Coronary artery (tissue), 2 donors: Measurements from ENCODE around the gene ZFHX3.

Experiments
- DNase-seq: peaks from one replicate; pipeline ENCODE4 v3.0.0-alpha.2; 2017; ENCODE audit warnings: low spot score
- H3K27ac ChIP-seq, 2 donors: fragments of 200-600 bp; sonication (generic); one replicate each; pipeline ENCODE4 v1.5.1; 2016 to 2019
- H3K4me3 ChIP-seq: fragments of 200-600 bp; sonication (generic); 2 replicates; pipeline ENCODE4 v1.5.1; 2016; ENCODE audit warnings: mild to moderate bottlenecking, moderate library complexity
- TF ChIP-seq, protein P1 (sequence below): fragments of 200-600 bp; sonication (generic); IDR thresholded peaks from one replicate; pipeline ENCODE4 v1.5.1; 2019; ENCODE audit warnings: antibody characterized with exemption

The ZFHX3 gene

DNA sequence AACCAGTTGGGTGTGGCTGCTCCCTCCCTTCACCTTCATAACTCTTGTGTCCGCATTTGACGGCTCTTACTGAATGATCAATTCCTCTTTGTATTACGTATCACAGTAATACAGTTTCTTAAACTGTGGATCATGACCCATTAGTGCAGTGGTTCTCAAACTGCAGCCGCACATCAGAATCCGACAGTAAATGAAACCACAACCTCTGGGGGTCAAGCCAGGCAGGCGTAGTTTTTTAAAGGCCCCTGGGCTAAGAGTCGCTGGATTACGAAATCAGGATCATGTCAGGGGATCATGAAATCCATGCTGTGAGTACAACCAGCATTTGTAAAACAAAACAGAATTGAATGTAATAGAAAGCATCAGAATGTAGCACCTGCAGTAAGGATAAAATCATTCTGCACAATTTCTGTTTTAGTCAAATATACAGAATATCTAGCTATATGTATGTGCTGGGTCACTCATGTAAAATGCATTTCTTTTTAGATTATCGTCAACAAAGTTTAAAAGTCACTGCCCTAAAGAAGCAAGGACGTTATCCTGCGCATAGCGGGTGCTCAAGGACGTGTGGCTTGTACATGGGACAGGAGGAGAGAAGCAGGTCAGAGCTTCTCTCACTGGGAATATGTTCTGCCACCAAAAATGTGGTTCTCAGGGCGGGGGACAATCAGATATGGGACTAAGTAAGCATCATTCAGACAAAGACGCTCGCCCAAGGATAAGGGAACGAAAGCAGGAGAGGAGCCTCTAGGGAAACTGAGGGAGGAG lies 113.1 kb downstream of the ZFHX3 start:
- Histone ChIP-seq H3K4me3 (no peak overlapping the region), H3K27ac (peak overlapping the region in 1 of 2 donors; percentile 42)
- DNase-seq = no peak
- TF ChIP-seq, protein P1, sequence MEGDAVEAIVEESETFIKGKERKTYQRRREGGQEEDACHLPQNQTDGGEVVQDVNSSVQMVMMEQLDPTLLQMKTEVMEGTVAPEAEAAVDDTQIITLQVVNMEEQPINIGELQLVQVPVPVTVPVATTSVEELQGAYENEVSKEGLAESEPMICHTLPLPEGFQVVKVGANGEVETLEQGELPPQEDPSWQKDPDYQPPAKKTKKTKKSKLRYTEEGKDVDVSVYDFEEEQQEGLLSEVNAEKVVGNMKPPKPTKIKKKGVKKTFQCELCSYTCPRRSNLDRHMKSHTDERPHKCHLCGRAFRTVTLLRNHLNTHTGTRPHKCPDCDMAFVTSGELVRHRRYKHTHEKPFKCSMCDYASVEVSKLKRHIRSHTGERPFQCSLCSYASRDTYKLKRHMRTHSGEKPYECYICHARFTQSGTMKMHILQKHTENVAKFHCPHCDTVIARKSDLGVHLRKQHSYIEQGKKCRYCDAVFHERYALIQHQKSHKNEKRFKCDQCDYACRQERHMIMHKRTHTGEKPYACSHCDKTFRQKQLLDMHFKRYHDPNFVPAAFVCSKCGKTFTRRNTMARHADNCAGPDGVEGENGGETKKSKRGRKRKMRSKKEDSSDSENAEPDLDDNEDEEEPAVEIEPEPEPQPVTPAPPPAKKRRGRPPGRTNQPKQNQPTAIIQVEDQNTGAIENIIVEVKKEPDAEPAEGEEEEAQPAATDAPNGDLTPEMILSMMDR = no peak

DNA sequence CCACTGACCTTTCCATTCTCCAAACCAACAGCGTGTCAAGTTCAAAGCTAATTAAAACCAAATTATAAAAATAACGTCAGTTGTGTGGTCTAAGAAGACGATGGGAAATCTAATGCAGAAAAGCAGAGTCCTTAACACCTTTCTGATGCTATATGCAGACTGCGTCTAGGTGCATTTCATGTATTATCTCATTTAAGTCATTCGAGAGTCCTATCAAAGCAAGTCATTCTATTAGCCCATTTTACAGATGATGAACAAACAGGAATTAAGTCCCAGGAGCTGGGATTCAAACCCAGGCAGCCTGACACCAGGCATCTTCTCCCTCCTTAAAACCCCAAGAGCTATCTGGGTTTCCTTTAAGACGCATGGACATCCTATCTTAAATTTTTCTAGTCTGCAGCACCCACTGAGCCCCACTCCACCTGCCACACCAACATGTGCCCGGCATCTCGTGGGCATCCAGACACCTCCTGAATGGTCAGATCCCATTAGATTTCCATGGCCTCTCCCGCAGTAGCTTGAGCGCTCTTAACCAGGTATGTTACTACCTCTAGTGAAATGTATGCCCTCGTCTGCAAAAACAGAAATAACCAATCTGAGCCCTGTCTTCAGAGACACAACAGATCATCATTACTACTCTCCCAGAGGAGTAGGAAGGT lies 115.1 kb downstream of the ZFHX3 start:
- Histone ChIP-seq H3K4me3 (no peak overlapping the region), H3K27ac (peak overlapping the region; percentile 74 to 76)
- TF ChIP-seq, protein P1 = no peak
- DNase-seq = no peak

DNA sequence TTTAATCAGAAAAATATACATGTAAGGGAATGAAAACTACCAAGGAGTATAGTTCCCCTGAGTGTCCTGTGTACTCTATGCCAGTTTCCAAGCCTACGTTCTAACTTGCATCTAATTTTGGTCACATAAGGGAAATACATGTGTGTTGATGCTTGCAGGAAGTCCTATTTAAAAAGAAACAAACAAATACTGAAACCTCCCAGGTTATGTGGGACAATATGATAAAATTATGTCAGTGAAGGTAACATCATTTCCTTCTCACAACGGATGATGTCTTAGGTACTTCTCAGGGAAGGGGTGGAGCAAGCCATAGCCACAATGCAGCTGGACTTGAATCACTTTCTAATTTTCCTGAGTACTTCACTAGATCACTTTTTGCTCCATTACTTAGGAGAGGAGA lies 115.9 kb downstream of the ZFHX3 start:
- peak overlapping the region; percentile 74 to 76 for H3K27ac ChIP-seq
- DNase-seq = no peak
- peak overlapping the region; percentile 48 for H3K4me3 ChIP-seq
- TF ChIP-seq, protein P1 = no peak

DNA sequence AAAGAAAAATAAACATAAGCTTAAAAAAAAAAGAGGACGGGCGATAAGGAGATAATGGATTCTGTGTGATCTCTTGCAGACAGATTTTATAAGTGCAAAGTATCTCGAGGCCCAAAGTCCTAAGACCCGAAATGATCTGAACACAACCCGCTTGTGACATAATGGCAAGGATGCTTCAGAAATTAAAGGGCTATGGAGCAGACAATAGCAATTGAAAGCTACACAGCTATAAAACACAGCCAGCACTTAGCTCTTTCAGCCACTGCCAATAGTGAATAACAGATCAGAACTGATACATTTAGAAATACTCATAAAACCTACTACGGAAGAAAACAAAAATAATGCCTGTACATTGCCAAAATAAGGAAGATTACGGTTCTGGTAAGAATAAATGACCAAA lies 117.5 kb downstream of the ZFHX3 start:
- Histone ChIP-seq H3K4me3 (no peak overlapping the region), H3K27ac (peak overlapping the region; percentile 74 to 76)
- no peak for DNase-seq
- TF ChIP-seq, protein P1 = no peak

DNA sequence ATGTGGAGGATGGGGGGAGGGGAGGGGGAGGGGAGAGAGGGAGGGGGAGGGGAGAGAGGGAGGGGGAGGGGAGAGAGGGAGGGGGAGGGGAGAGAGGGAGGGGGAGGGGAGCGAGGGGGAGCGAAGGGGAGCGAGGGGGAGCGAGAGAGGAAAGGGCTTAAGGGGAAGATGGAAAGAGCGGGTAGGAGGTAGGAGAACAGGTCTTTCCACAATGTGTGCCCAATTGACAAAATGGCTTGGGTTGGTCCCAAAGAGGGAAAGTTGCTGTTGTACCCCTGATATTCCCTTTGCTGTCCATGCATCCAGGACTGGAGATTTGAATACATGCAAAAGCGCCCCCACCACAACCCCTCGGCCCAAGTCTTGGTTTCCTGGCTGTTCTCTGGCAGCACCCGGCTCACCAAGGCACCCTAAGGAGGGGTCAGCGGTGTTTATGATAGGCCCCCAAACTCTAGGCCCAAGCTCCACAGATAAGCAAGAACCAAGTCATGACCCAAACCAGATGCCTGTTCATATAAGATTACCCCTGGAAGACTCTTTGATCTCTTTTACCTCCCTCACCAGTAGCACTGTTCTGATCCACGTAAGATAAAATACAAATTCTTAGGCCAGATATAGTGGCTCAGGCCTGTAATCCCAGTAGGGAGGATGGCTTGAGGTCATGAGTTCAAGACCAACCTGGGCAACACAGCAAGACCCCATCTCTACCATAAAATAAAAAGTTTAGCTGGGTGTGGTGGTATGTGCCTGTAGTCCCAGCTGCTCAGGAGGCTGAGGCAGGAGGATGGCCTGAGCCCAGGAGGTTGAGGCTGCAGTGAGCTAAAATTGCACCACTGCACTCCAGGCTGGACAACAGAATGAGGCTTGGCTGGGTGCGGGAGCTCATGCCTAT lies 119.6 kb downstream of the ZFHX3 start:
- no peak overlapping the region for H3K27ac ChIP-seq
- H3K4me3 ChIP-seq = no peak overlapping the region
- TF ChIP-seq, protein P1 = no peak
- no peak for DNase-seq

- peak overlapping the region in 1 of 2 donors; percentile 51 for H3K27ac ChIP-seq
- H3K4me3 ChIP-seq = peak overlapping the region; percentile 17
- TF ChIP-seq, protein P1 = no peak
- DNase-seq = no peak
Observed at GRCh38 chr16:72927199-72928089, 120.5 kb downstream of the ZFHX3 start.
